GM18499 (cell line): ENCODE results near the gene CCL20.
"Not testable (repeated sequence)": the region's sequence is repeated elsewhere in the genome, so short reads cannot be mapped to it uniquely, and the experiment has no call there.

Source experiments
- ATAC-seq: cut with Tn5 transposase; IDR thresholded peaks from one replicate; pipeline ENCODE4 v1.9.1; 2021; ENCODE audit warnings: moderate number of reproducible peaks; ENCODE audit not compliant: insufficient read depth, unreplicated experiment

CCL20 gene

DNA sequence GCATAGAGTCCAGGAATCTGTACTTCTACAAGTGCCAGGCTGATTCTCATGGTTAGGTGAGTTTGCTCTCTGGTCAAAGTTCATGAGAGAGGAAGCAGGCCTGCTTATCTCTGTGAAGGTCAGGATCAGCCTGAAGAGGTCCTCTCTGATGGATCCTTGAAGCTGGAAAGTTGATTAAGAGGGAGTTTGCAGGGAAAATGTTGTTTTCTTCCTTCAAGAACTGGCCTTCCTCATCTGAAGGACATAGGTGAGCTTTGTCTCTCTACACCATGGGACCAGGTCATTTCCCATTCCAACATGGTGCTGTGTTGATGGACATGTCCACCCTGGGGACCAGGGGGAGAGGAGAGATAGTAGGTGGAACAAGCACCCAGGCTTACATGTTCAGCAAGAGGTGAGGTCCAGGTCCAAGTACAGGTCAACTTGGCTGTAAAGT lies 14.9 kb downstream of the CCL20 start:
- no peak for ATAC-seq

DNA sequence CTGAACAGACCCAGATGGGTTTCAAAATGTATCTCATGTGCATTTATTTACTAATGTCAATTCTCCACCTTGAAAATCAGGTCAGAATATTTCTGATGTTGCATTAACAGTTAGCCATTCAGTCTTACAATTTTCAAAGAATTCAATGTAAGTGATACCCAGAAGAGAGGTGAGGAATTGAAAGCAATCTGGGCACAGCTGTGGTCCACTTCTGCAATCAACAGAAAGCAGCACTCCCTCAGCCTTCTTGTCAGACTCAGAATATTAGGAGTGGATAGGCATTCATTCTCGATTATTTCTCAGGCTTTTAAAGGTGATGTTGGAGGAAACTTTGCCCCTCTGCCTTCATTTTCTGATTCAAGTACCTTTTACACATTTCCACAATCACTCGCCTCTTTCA lies 15.7 kb downstream of the CCL20 start:
- no peak for ATAC-seq

DNA sequence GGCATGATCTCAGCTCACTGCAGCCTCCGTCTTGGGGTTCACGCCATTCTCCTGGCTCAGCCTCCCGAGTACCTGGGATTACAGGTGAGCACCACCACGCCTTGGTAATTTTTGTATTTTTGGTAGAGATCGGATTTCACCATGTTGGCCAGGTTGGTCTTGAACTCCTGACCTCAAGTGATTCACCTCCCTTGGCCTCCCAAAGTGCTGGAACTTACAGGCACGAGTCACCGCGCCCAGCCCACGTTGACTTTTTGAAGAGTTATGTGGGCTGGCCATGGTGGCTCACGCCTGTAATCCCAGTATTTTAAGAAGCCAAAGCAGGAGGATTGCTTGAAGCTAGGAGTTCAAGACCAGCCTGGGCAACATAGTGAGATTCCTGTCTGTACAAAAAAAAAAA lies 20.8 kb downstream of the CCL20 start:
- ATAC-seq = no peak

DNA sequence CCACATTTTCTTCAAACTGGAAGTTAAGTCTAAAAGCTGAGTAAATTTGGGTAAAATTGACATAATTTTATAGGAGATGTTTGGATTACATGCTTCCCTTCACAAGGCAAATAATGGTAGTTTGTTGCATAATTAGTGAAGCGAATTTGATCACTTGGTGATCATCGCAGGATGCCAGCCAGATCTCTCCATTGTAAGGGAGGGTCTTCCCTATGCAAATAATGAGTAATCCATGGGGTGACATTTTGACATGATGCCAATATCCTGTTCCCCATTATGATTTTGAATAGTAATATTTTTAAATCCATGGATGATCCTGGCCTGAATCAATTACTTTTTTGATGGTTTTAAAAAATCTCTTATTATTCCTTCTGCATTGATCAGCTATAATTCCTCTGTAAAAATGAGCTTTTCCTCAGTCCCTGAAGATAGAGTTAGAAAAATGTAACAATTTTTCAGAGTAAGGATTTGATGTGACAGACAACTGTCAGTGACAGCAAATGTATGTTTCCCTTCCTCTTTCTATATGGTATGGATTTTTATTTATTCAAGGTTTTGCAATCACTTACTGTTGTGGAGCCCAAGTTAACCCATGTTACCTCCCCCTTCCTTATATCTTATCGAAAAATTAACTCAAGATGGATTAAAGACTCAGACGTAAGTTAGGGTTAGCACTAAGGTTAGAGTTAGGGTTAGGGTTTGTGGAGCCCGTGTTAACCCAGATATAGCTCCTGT lies 21.4 kb downstream of the CCL20 start:
- no peak for ATAC-seq

DNA sequence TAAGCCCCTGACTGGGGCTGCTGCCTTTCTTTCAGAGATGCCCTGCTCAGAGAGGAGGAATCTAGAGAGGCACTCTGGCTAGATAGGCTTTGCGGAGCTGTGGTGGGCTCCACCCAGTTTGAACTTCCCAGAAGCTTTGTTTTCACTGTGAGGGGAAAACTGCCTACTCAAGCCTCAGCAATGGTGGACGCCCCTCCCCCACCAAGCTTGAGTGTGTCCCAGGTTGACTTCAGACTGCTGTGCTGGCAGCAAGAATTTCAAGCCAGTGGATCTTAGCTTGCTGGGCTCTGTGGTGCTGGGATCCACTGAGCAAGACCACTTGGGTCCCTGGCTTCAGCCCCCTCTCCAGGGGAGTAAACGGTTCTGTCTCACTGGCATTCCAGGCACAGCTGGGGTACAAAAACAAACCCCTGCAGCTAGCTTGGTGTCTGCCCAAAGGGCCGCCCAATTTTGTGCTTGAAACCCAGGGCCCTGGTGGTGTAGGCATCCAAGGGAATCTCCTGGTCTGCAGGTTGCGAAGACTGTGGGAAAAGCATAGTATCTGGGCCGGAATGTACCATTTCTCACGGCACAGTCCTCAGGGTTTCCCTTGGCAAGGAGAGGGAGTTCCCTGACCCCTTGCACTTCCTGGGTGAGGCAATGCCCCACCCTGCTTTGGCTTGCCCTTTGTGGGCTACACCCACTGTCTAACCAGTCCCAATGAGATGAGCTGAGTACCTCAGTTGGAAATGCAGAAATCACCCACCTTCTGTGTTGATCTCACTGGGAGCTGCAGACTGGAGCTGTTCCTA lies 25.9 kb downstream of the CCL20 start:
- ATAC-seq = not testable (repeated sequence)

DNA sequence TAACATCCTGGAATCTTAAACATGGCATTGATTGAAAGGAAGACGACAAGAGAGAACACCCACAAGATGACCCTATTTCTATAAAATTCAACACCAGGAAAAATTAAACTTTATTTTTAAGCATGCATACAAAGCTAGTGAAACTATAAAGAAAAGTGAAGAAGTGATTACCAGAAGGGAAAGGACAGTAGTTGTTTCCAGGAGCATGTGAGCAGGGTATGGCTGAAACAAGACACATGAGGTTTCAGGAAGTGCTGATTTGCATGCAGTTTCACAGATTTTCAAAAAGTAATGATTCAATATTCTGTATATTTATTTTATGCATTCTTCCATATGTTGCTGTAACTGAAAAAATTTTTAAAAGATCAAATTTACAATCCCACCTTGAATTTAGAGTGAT lies 33.2 kb downstream of the CCL20 start:
- ATAC-seq = no peak

DNA sequence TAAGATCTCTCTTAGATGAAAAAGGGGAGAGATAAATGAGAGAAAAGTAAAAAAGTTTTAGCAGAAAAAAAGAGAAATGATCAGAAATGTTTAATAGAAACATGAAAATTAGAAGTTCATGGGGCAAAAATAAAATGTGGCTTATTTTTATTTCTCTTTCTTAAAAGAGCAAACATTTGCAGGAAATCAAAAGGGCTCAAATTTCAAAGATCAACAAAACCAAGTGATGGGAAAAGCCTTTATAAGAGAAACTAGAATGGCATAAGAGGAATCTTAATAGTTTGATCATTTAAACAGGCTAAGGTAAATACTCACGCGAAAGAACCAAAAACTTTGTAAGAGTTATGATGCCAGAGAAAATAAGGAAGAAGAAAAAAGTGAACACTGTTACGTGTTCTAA lies 34.5 kb downstream of the CCL20 start:
- no peak for ATAC-seq

DNA sequence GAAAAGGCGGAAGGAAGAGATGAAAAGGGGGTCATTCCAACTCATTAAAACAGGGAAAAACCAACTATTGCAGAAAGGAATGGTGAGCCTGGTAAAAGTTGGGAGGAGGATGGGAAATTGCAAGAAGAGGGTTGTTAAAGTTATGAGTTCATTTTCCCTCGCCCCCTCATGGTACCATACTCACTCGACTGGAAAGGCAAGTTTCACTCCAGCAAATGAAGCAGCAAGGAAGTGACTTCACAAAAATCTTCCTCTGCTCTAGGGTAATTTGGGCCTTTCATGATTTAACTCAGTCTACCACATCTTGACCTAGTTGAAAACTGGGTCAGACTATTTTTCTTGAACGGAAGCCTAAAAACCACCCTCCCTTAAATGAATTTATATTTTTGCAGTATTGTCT lies 34.9 kb downstream of the CCL20 start:
- no peak for ATAC-seq

DNA sequence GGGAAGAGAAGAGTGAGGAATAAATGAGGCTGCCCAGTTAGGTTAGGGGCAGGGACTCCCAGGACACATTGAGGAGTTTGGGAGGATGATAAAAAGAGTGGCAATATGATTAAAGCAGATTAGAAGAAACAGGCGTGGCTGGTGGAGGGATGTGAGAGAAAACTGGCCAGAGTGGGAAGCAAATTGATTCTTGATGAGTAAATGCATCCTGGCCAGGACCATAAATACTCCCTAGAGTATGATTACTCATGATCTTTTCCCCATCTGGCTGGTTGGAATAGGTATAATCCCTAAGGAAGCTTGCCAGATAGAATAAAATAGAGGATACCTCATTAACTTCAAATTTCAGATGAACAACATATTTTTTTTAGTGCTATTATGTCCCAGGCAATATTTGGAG lies 36.3 kb downstream of the CCL20 start:
- ATAC-seq = no peak

DNA sequence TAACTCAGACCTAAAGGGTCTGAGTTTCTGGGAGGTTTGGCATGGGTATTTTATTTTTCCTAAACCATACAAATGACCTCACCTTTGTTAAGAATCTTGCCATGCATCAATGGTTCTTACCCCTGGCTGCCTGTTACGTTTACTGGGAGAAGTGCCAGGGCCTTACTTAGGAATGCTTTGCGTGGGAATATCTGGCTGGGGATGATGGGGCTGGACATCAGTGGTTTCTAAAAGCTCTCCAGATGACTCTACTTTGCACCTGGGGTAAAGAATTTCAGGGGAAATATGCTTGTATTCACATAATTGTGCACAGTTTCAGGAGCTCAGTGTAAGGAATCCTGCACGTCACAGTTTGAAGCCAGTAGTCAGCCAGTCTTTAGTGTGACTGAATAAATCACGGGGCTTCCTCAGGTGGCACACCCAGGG lies 39.6 kb downstream of the CCL20 start:
- ATAC-seq = no peak

DNA sequence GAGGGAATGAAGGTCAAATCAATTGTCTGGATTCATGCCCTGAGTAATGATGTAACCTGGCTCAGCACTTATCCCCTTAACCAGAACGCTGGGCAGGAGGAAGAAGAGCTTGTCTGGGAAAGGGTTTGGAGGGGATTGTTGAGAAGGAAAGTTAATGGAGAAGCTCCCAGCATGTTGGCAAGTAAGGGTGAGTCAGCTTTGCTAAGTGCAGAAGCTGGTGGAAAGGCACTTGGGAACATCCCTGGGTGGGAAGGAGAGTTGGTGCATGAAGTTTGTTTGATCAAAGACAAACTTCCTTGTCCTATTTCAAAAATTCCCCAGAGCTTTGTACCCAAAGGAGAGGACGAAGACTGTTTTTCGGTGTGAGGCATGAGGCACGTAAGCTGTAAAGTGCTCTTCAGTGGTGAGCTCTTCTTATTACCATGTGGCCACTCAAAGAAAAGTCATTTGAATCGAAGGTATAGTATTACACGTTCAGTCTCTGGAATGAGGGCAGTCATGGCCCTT lies 40.2 kb downstream of the CCL20 start:
- no peak for ATAC-seq

DNA sequence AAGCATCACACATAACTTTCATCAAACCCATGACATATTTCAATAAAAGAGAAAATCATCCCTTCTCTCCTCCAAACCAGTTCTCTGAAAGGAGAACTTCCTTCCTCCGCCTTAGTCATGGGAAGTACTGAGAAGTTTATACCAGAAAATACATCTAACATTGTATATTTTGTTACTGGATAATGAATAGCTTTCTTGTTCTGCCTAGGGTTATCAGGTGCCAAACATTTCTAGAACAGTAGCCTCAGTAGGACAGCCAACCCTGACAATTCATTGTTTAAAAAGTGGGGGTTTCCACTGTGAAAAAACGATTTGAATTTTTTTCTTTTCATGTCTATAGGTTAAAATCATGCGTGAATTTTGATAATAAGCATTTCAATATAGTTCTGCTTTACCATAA lies 41.8 kb downstream of the CCL20 start:
- ATAC-seq = no peak

DNA sequence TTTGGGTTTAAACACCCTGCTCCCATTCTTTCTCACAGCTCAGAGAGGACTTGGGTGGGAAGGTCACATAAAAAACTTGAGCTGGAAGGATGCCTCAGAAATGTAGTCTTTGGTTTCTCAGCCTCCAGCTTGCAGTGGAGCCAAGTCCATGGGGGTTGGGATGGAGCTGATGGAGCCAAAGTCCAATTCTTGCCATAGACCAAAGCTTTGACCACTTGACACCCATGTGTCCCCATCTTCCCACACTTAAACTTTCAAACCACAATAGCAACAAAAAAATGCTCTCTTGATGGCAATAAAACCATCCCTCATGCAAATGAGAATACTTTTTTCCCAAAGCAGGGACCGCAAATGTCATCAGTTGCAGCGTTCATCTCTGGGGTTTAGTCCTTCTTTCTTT lies 43.1 kb downstream of the CCL20 start:
- no peak for ATAC-seq

DNA sequence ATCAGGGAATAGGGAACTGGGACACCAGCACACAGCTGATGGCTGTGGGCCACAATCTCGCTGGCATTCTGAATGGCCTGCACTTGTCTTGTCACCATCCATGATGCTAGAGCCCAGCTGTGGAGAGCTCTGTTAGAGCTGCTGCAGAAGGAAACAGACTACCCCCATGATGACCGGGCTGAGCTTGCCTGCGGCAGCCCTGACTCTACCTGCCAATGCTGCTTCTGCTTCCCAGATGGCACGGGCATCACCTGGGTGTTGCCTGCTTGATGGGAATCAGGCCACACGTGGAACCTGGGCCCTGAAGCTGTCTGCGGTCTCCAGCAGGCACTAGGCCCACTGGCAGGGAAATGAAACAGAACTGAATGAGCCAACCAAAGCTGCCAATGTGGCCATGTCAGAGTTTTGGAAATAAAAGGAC lies 46.6 kb downstream of the CCL20 start:
- no peak for ATAC-seq

DNA sequence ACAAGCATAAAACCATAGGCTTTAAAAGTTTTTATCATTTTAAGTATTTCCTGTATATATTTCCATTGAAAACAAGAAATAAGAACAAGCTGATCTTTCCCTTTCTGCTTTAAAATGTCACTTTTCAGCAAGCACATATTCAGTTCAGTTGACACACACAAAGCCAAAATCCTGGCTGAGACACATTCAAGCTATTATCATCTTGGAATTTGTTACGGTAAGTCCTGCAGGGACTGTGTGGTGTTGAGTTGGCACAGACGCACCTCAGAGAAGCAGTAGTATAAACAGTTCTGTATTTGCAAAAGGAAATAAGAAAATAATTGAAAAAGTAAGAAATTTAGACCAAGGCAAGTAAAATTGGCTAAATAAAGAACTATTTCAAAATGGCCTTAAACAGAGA lies 47.4 kb downstream of the CCL20 start:
- ATAC-seq = no peak

DNA sequence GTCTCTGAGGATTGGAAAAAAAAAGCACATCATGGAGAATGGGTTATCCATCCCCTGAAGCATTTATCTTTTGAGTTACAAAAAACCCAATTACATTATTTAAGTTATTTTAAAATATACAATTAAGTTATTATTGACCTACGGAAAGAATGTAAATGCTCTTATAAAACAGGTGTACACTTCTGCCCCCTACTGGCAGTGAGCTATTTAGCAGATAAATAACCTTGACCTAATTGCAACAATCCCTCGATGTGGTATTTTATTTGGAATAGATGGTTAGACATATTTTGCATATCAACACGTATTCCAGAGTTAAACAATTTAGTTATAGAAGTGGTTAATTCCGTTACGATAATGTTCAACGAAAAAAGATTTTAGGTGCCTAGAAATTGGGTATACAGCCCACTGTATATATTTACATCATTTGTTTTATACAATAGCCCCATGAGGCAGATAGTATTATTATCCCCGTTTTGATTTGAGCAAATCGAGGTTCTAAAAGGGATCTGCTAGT lies 48.6 kb downstream of the CCL20 start:
- no peak for ATAC-seq

DNA sequence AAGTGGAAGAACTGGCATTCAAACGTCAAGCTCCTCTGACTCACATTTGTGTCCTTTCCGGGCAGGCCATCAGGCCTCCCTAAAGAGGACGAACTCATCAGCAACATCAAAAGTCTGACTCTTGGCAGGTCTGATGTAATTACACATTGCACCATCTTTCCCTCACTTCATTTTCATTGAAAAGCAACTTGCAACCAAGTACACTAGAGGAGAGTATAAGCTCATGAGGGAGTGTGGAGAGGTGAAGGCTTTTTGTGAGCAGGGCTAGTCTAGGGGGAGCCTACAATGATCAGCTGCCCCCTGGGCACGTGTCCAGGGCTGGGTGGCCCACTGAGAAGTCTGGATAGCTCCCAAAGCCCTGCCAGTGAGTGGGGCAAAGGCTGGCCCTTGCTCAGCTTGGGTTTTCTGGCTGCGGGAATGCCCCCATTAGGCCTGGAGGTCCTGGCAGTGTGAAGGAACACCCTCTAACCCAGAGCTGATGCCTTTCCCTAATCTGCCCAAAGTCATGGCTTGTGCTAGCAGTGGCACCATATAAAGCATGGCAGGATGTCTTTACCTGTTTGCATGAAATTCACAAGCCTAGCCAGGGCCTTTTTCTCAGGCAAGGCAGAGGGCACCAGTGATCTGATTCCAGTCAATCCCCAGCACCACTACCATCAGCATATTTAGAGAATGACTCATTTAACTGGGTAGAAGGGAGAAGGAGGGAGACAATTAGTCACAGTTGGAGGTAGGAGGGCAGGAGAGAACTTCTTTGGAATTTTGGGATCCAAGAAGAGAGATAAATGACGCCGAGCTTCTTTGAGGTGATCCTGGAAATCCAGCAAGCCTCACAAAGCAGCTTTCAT lies 49.3 kb downstream of the CCL20 start:
- ATAC-seq = no peak

DNA sequence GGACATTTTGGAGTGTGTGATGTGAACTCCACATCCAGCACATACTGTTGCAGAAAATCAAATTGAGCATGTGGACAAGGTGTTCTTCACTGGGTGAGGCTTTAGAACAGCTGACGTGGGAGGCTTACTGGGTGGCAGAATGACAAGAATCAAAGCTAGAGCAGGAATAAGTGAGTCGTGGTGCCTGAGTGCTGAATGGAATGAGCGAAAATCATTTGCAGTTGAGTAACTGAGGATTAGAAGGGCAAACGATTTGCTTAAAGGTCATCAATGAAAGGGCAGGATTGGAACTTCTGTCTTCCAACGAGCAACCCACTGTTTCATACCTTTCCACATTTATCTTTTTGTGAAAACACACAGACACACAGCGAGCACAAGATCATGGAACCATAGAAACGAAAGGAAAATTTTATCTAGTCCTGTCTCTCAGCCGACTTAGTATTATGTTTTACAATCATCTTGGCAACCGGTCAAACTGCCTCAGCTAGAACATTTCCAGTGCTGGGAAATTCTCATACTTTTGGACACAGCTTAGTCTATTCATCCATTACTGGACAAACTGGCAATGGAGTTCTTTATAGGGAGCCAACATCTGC lies 50.6 kb downstream of the CCL20 start:
- no peak for ATAC-seq

DNA sequence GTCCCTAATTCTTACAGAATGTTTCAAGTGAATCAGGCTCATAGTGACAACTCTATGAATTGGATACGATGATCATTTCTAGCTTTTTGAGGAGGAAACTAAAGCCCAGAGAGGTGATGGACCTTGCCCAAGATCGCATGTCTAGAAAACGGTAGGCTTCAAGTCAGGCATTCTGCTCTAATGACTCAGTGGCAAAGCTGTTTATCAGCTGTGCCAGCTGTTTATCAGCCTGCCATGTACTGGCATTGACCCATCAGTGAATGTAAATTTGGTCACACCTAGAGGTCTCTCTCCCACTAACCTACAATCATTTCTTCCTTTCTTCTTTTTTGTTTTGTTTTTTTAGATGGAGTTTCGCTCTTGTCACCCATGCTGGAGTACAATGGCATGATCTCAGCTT lies 51.6 kb downstream of the CCL20 start:
- no peak for ATAC-seq
